ENCODE data around the gene SCN4B. TPM values are rescaled to one million over a fixed set of nuclear protein-coding genes. Genes with fewer than 3 reads are reported as not detected.
A peak's percentile ranks its signal among the peaks of the same experiment; 100 is the strongest.

The SCN4B gene
- total RNA-seq, result 1 to 10 TPM in 1 of 2 experiments, under 1 TPM in 1; 0.72 to 1.1 TPM

DNA sequence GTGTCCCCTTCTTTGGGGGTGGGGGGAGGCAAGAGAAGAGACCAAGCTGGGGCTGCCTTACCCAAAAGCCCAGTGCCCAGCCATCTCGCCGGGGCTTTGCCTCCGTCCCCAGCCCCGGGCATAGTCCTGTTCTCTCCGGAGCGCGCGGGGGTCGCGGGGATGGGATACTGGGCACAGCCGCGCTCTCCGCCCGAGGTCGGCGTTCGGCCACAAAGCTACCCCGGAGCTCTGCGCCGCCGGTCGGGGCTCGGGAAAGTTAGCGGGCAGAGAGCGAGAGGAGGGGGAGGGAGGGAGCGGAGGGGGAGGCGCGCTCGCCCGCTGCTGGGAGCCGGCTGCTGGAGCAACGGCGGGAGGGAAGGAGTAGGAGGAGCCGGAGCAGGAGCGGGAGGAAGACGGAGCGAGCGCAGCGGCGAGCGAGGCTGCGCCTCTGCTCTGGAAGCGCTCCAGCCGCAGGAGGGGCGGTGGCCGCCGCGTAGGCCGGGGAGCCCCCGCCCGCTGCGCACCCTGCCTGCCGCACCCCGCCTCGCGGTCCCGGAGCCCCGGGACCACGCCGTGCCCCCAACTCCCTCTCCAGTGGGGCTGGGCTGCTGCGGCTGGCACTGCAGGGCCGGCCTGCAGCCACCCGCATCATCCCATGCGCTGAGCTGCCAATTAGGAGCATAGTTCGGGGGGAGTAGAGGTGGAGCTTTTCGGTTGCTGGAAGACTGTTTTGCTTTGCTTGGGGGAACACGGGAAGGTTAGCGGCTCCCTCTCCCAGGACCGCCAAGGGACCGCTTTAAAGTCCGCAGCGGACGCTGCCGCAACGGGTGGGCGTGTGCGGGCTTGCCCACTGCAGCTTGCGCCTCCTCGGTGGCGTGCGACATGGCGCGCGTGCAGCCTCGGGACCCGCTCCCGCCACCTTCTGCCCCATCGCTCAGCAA, at the start of gene SCN4B:
SCN4B (minus strand) TSS at position 272 of the 920 bp plus-strand sequence; CDS start at position 122, 150 bp downstream.
- Mint-ChIP-seq H3K36me3 (ENCODE audit: low read depth) (no peaks in the 10 kb centered on the region), H3K27me3 (peaks cover 55% of the 10 kb centered on the region), H3K27ac (no peak within 1 kb of the TSS), H3K4me1 (ENCODE audit: low read depth) (peaks cover 4% of the 10 kb centered on the region), H3K4me3 (peak within 1 kb of the TSS; percentile 57), H3K9me3 (no peaks in the 10 kb centered on the region)
- peak; percentile 34 for ATAC-seq
- ChIA-PET CTCF (interaction anchor here (0.6 to 5.6 kb wide), 6 partner anchors 8 to 347 kb away, joined by 3 to 41 read pairs (median 4); no protein-coding TSS in a partner anchor), POLR2A (interaction anchor here (1.0 kb wide), 1 partner anchor 15 kb away, joined by 3 read pairs; no protein-coding TSS in a partner anchor)
- no peak for DNase-seq
- intact Hi-C loops (cut with micrococcal nuclease), result no loop called here
- TF ChIP-seq, protein P1, sequence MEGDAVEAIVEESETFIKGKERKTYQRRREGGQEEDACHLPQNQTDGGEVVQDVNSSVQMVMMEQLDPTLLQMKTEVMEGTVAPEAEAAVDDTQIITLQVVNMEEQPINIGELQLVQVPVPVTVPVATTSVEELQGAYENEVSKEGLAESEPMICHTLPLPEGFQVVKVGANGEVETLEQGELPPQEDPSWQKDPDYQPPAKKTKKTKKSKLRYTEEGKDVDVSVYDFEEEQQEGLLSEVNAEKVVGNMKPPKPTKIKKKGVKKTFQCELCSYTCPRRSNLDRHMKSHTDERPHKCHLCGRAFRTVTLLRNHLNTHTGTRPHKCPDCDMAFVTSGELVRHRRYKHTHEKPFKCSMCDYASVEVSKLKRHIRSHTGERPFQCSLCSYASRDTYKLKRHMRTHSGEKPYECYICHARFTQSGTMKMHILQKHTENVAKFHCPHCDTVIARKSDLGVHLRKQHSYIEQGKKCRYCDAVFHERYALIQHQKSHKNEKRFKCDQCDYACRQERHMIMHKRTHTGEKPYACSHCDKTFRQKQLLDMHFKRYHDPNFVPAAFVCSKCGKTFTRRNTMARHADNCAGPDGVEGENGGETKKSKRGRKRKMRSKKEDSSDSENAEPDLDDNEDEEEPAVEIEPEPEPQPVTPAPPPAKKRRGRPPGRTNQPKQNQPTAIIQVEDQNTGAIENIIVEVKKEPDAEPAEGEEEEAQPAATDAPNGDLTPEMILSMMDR (IDR thresholded peaks at IDR 0.05), result no peak

DNA sequence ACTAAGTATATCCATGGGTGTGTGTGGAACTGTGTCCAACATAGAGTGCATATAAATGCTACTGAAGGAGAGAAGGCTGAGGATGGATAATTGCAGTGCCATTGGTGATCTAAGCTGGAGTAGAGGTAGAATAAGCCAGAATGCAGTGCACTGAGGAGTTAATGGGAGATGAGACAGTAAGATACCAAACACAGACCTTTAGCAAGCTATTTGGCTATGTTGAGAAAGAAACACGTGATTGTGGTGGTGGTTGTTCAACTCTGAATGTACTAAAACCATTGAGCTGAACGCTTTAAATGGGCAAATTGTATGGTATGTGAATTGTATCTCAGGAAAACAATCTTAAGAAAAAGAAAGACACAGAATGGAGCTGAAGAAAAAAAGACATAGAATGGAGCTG, 49.3 kb upstream of the SCN4B start:
- no peak overlapping the region for H3K27ac Mint-ChIP-seq
- H3K4me3 Mint-ChIP-seq, result no peak overlapping the region
- H3K4me1 Mint-ChIP-seq (ENCODE audit: low read depth), result peaks cover 48% of the 10 kb centered on the region
- TF ChIP-seq, protein P1 (IDR thresholded peaks at IDR 0.05), result no peak
- intact Hi-C loops (cut with micrococcal nuclease), result loop anchor here (1.0 to 5.0 kb wide), 6 partner anchors 15 to 140 kb away; partner anchors contain the start of genes CD3D, CD3G and JAML
- POLR2A ChIA-PET, result interaction anchor here (0.8 to 5.9 kb wide), 23 partner anchors 17 to 234 kb away, joined by 3 to 326 read pairs (median 4); partner anchors contain the start of genes CD3D, JAML, KMT2A and MPZL3
- no peaks in the 10 kb centered on the region for H3K9me3 Mint-ChIP-seq
- CTCF ChIA-PET, result interaction anchor here (0.8 to 2.8 kb wide), 14 partner anchors 9 to 93 kb away, joined by 3 to 17 read pairs (median 6); partner anchors contain the start of genes JAML, MPZL2 and MPZL3
- H3K27me3 Mint-ChIP-seq, result no peaks in the 10 kb centered on the region
- ATAC-seq (no peak), DNase-seq (no peak)
- peaks cover 27% of the 10 kb centered on the region for H3K36me3 Mint-ChIP-seq (ENCODE audit: low read depth)

- ChIA-PET CTCF (interaction anchor here (0.8 to 3.7 kb wide), 9 partner anchors 10 to 151 kb away, joined by 3 to 100 read pairs (median 6); partner anchors contain the start of genes MPZL2 and MPZL3), POLR2A (interaction anchor here (0.8 to 5.9 kb wide), 12 partner anchors 10 to 138 kb away, joined by 3 to 326 read pairs (median 8); partner anchors contain the start of gene JAML)
- no peak overlapping the region for H3K4me3 Mint-ChIP-seq
- TF ChIP-seq, protein P1 (IDR thresholded peaks at IDR 0.05), result no peak
- H3K27ac Mint-ChIP-seq, result no peak overlapping the region
- H3K27me3 Mint-ChIP-seq, result no peaks in the 10 kb centered on the region
- peaks cover 41% of the 10 kb centered on the region for H3K4me1 Mint-ChIP-seq (ENCODE audit: low read depth)
- peaks cover 30% of the 10 kb centered on the region for H3K36me3 Mint-ChIP-seq (ENCODE audit: low read depth)
- ATAC-seq (peak; percentile 82), DNase-seq (peak; percentile 83)
- intact Hi-C loops (cut with micrococcal nuclease), result loop anchor here (1.0 to 5.0 kb wide), 6 partner anchors 16 to 141 kb away; partner anchors contain the start of genes CD3D, CD3G and JAML
- H3K9me3 Mint-ChIP-seq, result no peaks in the 10 kb centered on the region
Observed at GRCh38 chr11:118200901-118201680, 48.5 kb upstream of the SCN4B start.

DNA sequence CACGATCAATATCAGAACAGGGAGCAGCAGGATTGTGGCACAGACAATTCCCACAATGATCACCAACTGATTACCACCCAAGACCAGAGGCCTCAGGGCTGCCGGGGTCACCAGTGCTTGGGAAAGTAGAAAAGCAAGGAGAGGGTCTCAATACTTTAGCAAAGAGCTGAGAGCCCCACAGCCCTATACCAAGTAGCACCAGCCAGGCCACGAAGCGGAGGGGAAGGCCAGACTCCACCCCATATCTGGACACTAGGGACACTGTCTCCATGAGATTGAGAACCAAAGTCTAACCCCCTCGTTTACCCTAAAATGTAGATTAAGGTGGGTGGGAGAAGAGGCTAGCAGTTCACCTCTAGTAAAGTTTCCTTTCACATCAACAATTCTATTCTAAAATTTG, 47.9 kb upstream of the SCN4B start:
- Mint-ChIP-seq H3K4me3 (no peak overlapping the region), H3K27ac (no peak overlapping the region), H3K27me3 (no peaks in the 10 kb centered on the region), H3K36me3 (ENCODE audit: low read depth) (peaks cover 33% of the 10 kb centered on the region), H3K4me1 (ENCODE audit: low read depth) (peaks cover 35% of the 10 kb centered on the region), H3K9me3 (no peaks in the 10 kb centered on the region)
- TF ChIP-seq, protein P1 (IDR thresholded peaks at IDR 0.05), result no peak
- DNase-seq (no peak), ATAC-seq (peak; percentile 2)
- intact Hi-C loops (cut with micrococcal nuclease), result loop anchor here (2.0 to 5.0 kb wide), 5 partner anchors 24 to 142 kb away; partner anchors contain the start of genes CD3D, CD3G and JAML
- ChIA-PET POLR2A (interaction anchor here (0.5 to 3.8 kb wide), 10 partner anchors 11 to 143 kb away, joined by 3 to 77 read pairs (median 7); partner anchors contain the start of genes CD3E, CD3G and JAML), CTCF (interaction anchor here (0.8 to 3.7 kb wide), 6 partner anchors 11 to 152 kb away, joined by 3 to 100 read pairs (median 13); partner anchors contain the start of gene MPZL2)

Measured in activated CD8-positive, alpha-beta T cell treated with anti-CD3 and anti-CD28 coated beads for 36 hours (primary cell).